ENCODE data around the gene CNTNAP2. TPM values are rescaled to one million over a fixed set of nuclear protein-coding genes. Genes with fewer than 3 reads are reported as not detected.

Gene CNTNAP2
- total and polyA plus RNA-seq, 4 donors: 41.3 to 127 (median 67.8) TPM

DNA sequence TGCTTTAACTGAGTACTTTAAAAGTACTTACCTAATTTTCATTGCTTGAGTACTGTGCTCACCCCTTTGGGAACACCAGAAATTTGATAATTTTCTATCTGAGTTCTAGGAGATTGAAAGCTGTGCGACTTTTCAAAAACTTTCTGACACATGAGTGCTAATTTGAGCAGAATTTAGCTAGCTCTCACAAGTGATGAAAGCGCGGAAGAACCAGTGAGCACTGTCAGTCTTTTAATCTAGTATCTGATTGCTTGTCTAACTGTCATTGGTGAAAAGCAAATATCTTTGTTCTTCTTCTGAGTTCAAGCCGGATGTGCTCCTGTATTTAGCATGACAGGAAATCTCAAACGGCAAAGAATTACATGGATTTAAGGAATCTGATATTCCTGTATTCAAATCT, 899.4 kb downstream of the CNTNAP2 start:
- no peak for DNase-seq (ENCODE audit: low read depth in 4 of 6, low spot score in 6 of 6)
- no peak overlapping the region for H3K27ac ChIP-seq (ENCODE audit: low read depth, low read length)
- WGBS (ENCODE audit: insufficient coverage): 100% methylated on average over 2 of the region's 5 CpGs

DNA sequence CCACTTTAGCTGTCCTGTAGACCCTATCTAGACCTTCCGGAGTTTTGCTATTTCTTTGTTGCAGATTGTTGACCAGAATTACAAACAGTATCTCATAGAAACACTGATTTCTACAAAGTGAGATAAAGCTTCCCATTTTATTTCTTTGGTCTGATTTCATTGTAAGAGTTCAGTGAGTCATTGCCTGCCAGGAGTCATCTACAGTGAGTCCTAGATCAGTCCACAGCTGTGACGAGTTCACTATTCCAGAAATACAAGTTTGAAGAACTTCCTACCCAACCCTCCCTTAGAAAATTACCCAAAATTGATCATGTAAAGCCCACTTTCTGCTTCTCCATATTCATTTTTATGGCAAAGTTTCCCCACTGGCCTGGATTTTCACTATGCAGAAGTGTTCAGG, 905.5 kb downstream of the CNTNAP2 start:
- Histone ChIP-seq H3K27me3 (ENCODE audit: control insufficient read depth, insufficient read depth, low read length) (no peaks in the 10 kb centered on the region), H3K9me3 (ENCODE audit: control insufficient read depth, insufficient read depth, low read length) (no peaks in the 10 kb centered on the region), H3K36me3 (ENCODE audit: control insufficient read depth, insufficient read depth, low read length) (no peaks in the 10 kb centered on the region), H3K4me1 (ENCODE audit: control insufficient read depth, insufficient read depth, low read length) (no peaks in the 10 kb centered on the region), H3K4me3 (ENCODE audit: low read depth, low read length) (no peak overlapping the region), H3K27ac (ENCODE audit: low read depth, low read length) (no peak overlapping the region)
- no peak for DNase-seq (ENCODE audit: low read depth in 4 of 6, low spot score in 6 of 6)
- WGBS (ENCODE audit: insufficient coverage): 90% methylated on average over 1 of the region's 2 CpGs

More for the DNA sequence above, 899.4 kb downstream of the CNTNAP2 start:
- H3K4me1 ChIP-seq (ENCODE audit: control insufficient read depth, insufficient read depth, low read length): no peaks in the 10 kb centered on the region
- no peaks in the 10 kb centered on the region for H3K27me3 ChIP-seq (ENCODE audit: control insufficient read depth, insufficient read depth, low read length)
- H3K9me3 ChIP-seq (ENCODE audit: control insufficient read depth, insufficient read depth, low read length): no peaks in the 10 kb centered on the region
- no peaks in the 10 kb centered on the region for H3K36me3 ChIP-seq (ENCODE audit: control insufficient read depth, insufficient read depth, low read length)
- no peak overlapping the region for H3K4me3 ChIP-seq (ENCODE audit: low read depth, low read length)

DNA sequence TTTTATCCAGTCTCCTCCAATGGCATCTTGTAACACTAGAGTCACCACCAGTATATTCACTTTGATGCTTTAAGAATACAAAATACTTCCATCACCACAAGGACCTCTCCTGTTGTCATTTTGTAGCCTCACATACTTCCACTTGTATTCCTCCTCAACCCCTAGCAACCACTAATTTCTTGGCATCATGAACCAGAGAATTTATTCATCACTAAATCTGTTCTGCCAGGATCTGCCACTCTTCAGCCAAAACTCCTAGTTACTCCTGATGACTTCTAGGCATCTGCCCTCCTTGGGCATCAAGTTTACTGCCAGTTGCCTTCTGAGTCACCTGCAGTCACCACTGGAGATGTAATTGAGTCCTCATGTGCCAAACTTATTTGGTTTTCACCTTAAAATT, 906.8 kb downstream of the CNTNAP2 start:
- Histone ChIP-seq H3K4me1 (ENCODE audit: control insufficient read depth, insufficient read depth, low read length) (no peaks in the 10 kb centered on the region), H3K27ac (ENCODE audit: low read depth, low read length) (no peak overlapping the region), H3K27me3 (ENCODE audit: control insufficient read depth, insufficient read depth, low read length) (no peaks in the 10 kb centered on the region), H3K36me3 (ENCODE audit: control insufficient read depth, insufficient read depth, low read length) (no peaks in the 10 kb centered on the region), H3K9me3 (ENCODE audit: control insufficient read depth, insufficient read depth, low read length) (no peaks in the 10 kb centered on the region), H3K4me3 (ENCODE audit: low read depth, low read length) (no peak overlapping the region)
- peak; percentile 15 to 84 (median 44) for DNase-seq (ENCODE audit: low read depth in 4 of 6, low spot score in 6 of 6)

DNA sequence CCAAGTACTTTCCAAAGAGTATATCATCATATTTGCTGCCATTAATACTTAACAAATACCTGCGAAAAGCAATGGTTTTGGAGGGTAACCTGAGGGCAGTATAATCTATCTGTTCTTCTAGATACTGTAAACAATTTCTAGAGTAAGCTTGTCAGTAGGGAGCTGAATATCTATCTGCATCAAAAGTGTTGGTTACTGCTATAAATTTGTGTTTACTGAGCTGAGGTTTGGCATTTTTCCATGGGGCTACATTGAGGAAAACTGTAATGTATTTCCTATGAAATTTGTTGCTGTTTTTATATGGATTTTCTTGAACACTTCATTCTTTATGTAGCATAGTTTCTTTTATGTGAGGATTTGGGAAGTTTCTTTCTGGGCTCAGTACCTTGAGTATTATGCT, 913.4 kb downstream of the CNTNAP2 start:
- no peak overlapping the region for H3K4me3 ChIP-seq (ENCODE audit: low read depth, low read length)
- no peaks in the 10 kb centered on the region for H3K36me3 ChIP-seq (ENCODE audit: control insufficient read depth, insufficient read depth, low read length)
- H3K27me3 ChIP-seq (ENCODE audit: control insufficient read depth, insufficient read depth, low read length): no peaks in the 10 kb centered on the region
- H3K9me3 ChIP-seq (ENCODE audit: control insufficient read depth, insufficient read depth, low read length): no peaks in the 10 kb centered on the region
- no peaks in the 10 kb centered on the region for H3K4me1 ChIP-seq (ENCODE audit: control insufficient read depth, insufficient read depth, low read length)
- DNase-seq (ENCODE audit: low read depth in 4 of 6, low spot score in 6 of 6): no peak
- no CpG with 5 or more reads among the region's 1 CpG for WGBS (ENCODE audit: insufficient coverage)
- no peak overlapping the region for H3K27ac ChIP-seq (ENCODE audit: low read depth, low read length)

DNA sequence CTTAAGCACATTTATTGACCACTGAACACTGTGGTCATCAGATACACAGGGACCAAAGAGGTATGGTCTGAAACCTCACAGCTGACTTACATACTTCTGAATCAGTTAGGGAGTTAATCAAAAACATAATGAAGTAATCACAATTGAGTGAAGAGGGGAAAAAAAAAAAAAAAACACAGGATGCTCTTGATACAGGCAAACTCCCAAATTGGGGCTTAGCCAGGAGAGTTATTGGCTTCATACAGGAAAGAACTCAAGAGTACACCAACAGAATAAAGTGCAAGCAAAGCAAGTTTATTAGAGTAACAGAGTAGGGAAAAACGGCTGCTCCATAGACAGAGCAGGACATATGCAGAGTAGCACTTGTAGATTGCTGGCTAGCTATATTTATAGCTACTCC, 917.0 kb downstream of the CNTNAP2 start:
- H3K4me1 ChIP-seq (ENCODE audit: control insufficient read depth, insufficient read depth, low read length): no peaks in the 10 kb centered on the region
- peak in 1 of 6 donors; percentile 54 for DNase-seq (ENCODE audit: low read depth in 4 of 6, low spot score in 6 of 6)
- H3K4me3 ChIP-seq (ENCODE audit: low read depth, low read length): no peak overlapping the region
- no peaks in the 10 kb centered on the region for H3K27me3 ChIP-seq (ENCODE audit: control insufficient read depth, insufficient read depth, low read length)
- H3K27ac ChIP-seq (ENCODE audit: low read depth, low read length): no peak overlapping the region
- no peaks in the 10 kb centered on the region for H3K9me3 ChIP-seq (ENCODE audit: control insufficient read depth, insufficient read depth, low read length)
- no peaks in the 10 kb centered on the region for H3K36me3 ChIP-seq (ENCODE audit: control insufficient read depth, insufficient read depth, low read length)
- WGBS (ENCODE audit: insufficient coverage): no CpG with 5 or more reads among the region's 1 CpG

DNA sequence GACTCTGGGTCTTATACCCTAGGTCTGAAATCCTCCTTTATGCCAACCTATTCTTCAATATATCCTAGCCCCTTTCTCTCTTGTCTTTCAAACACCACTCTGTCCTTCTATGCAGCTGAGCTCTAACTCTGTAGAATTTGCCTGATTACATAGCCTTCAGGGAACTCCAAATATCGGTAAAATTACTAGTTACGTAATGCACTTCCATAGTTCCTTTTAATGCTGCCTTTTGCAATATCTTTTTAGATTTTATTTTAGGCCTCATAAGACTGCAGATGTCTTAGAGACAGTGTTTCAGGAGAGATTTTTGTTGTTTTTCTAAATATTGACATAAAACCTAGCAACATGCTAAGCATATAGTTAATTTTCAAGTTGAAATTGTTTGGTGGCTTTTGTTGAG, 924.8 kb downstream of the CNTNAP2 start:
- H3K27ac ChIP-seq (ENCODE audit: low read depth, low read length): no peak overlapping the region
- H3K36me3 ChIP-seq (ENCODE audit: control insufficient read depth, insufficient read depth, low read length): no peaks in the 10 kb centered on the region
- H3K27me3 ChIP-seq (ENCODE audit: control insufficient read depth, insufficient read depth, low read length): no peaks in the 10 kb centered on the region
- WGBS (ENCODE audit: insufficient coverage): no CpG with 5 or more reads among the region's 2 CpGs
- no peaks in the 10 kb centered on the region for H3K4me1 ChIP-seq (ENCODE audit: control insufficient read depth, insufficient read depth, low read length)
- H3K9me3 ChIP-seq (ENCODE audit: control insufficient read depth, insufficient read depth, low read length): peaks cover 2% of the 10 kb centered on the region
- no peak for DNase-seq (ENCODE audit: low read depth in 4 of 6, low spot score in 6 of 6)
- H3K4me3 ChIP-seq (ENCODE audit: low read depth, low read length): no peak overlapping the region

DNA sequence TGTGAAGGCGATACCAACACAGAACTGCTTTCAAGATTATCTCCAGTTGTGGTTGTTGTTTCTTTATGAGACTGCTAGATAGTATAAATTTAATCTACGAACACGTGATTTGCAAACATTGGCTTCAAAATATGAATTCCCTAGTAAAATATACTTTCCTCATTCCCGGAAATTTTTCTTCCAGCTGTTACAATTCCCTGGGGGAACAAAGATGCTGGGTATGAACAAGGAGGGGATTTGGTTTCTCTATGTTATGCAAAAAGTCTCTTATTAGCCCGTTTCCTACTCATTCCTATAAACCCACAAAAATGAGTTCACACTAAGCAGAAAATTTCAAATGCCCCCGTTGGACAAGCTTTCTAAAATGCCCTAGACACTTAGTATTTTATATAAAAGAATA, 928.3 kb downstream of the CNTNAP2 start:
- Histone ChIP-seq H3K27ac (ENCODE audit: low read depth, low read length) (no peak overlapping the region), H3K4me3 (ENCODE audit: low read depth, low read length) (no peak overlapping the region), H3K9me3 (ENCODE audit: control insufficient read depth, insufficient read depth, low read length) (no peaks in the 10 kb centered on the region), H3K27me3 (ENCODE audit: control insufficient read depth, insufficient read depth, low read length) (no peaks in the 10 kb centered on the region), H3K36me3 (ENCODE audit: control insufficient read depth, insufficient read depth, low read length) (no peaks in the 10 kb centered on the region), H3K4me1 (ENCODE audit: control insufficient read depth, insufficient read depth, low read length) (no peaks in the 10 kb centered on the region)
- no peak for DNase-seq (ENCODE audit: low read depth in 4 of 6, low spot score in 6 of 6)
- no CpG with 5 or more reads among the region's 6 CpGs for WGBS (ENCODE audit: insufficient coverage)

DNA sequence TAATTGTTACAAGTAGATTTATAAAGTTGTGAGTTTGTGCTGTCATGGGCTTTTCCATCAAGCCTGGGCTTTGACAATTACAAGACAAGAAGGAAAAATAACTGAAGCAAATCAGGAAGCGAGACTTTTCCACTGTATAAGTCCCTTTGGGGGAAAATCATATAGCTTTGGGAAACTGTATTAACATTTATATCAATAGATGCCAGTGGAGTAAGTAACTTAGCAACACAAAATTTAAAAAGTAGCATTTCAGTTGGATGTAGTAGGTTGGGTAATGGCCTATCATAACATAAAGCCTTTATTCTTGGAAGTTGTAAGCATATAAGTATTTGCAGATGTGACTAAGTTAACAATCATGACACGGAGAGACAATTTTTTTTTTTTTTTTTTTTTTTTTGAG, 931.1 kb downstream of the CNTNAP2 start:
- H3K36me3 ChIP-seq (ENCODE audit: control insufficient read depth, insufficient read depth, low read length): no peaks in the 10 kb centered on the region
- H3K4me3 ChIP-seq (ENCODE audit: low read depth, low read length): no peak overlapping the region
- no peak for DNase-seq (ENCODE audit: low read depth in 4 of 6, low spot score in 6 of 6)
- H3K27me3 ChIP-seq (ENCODE audit: control insufficient read depth, insufficient read depth, low read length): no peaks in the 10 kb centered on the region
- H3K9me3 ChIP-seq (ENCODE audit: control insufficient read depth, insufficient read depth, low read length): no peaks in the 10 kb centered on the region
- whole genome bisulfite sequencing (ENCODE audit: insufficient coverage): no CpG with 5 or more reads among the region's 2 CpGs
- no peaks in the 10 kb centered on the region for H3K4me1 ChIP-seq (ENCODE audit: control insufficient read depth, insufficient read depth, low read length)
- no peak overlapping the region for H3K27ac ChIP-seq (ENCODE audit: low read depth, low read length)

DNA sequence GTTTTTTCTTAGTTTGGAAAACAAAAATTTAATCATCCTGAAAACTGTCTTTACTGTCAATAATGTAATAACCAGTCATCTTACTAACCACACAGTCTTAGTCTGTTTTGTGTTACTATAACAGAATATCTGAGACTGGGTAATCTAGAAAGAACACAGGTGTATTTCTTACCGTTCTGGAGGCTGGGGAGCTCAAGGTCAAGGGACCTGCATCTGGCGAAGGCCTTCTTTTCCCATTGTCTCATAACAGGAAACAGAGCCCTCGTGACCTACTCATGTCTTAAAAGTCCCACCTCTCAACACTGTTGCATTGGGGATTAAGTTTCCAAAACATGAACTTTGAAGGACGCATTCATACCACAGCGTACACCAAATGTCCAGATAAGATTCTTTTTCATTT, 932.3 kb downstream of the CNTNAP2 start:
- DNase-seq (ENCODE audit: low read depth in 4 of 6, low spot score in 6 of 6): no peak
- H3K4me1 ChIP-seq (ENCODE audit: control insufficient read depth, insufficient read depth, low read length): no peaks in the 10 kb centered on the region

DNA sequence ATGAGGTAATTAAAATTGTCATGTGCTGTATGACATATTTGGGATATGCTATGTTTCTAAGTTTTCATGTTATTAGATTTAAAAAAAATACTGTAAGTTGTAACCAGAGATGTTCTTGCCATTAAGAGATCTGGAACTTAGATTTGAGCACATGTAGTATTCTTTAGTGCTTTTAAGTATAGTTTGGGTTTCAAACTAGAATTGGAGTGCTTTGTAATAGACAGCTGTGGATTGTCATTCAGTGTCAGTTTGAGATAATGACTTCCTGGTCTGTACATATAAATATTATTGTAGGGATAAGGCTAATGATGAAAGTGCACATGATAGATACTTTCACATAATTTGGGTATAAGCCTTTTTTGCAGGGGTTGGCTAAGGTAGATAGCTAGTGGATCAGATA, 936.2 kb downstream of the CNTNAP2 start:
- DNase-seq (ENCODE audit: low read depth in 4 of 6, low spot score in 6 of 6): no peak
- Histone ChIP-seq H3K27ac (ENCODE audit: low read depth, low read length) (no peak overlapping the region), H3K9me3 (ENCODE audit: control insufficient read depth, insufficient read depth, low read length) (no peaks in the 10 kb centered on the region), H3K4me1 (ENCODE audit: control insufficient read depth, insufficient read depth, low read length) (no peaks in the 10 kb centered on the region), H3K27me3 (ENCODE audit: control insufficient read depth, insufficient read depth, low read length) (no peaks in the 10 kb centered on the region), H3K4me3 (ENCODE audit: low read depth, low read length) (no peak overlapping the region), H3K36me3 (ENCODE audit: control insufficient read depth, insufficient read depth, low read length) (no peaks in the 10 kb centered on the region)

More for the DNA sequence above, 932.3 kb downstream of the CNTNAP2 start:
- H3K4me3 ChIP-seq (ENCODE audit: low read depth, low read length): no peak overlapping the region
- no peak overlapping the region for H3K27ac ChIP-seq (ENCODE audit: low read depth, low read length)
- H3K36me3 ChIP-seq (ENCODE audit: control insufficient read depth, insufficient read depth, low read length): no peaks in the 10 kb centered on the region
- 100% methylated on average over 1 of the region's 5 CpGs for WGBS (ENCODE audit: insufficient coverage)
- no peaks in the 10 kb centered on the region for H3K27me3 ChIP-seq (ENCODE audit: control insufficient read depth, insufficient read depth, low read length)
- no peaks in the 10 kb centered on the region for H3K9me3 ChIP-seq (ENCODE audit: control insufficient read depth, insufficient read depth, low read length)
